ENCODE data around the gene ICE1.
"Not testable (repeated sequence)": the region's sequence is repeated elsewhere in the genome, so short reads cannot be mapped to it uniquely, and the experiment has no call there.

The ICE1 gene

GRCh38 chr5:5487585-5488360 lies 65.3 kb downstream of the ICE1 start:
- DNase-seq = no peak

GRCh38 chr5:5490774-5491347 lies 68.4 kb downstream of the ICE1 start:
- no peak for DNase-seq

GRCh38 chr5:5492087-5492933 lies 69.8 kb downstream of the ICE1 start:
- peak in 4 of 51 donors; percentile 5 to 33 (median 10) for DNase-seq

- DNase-seq = not testable (repeated sequence)
These were observed 70.4 kb downstream of the ICE1 start for GRCh38 chr5:5492934-5493271.

- peak in 37 of 51 donors; percentile 5 to 65 (median 40) for DNase-seq
These were observed 72.3 kb downstream of the ICE1 start for GRCh38 chr5:5494489-5495402.

- DNase-seq = peak in 37 of 51 donors; percentile 3 to 76 (median 40)
These were observed 74.8 kb downstream of the ICE1 start for GRCh38 chr5:5497152-5497788.

- DNase-seq = no peak
These were observed 77.0 kb downstream of the ICE1 start for GRCh38 chr5:5499442-5499841.

- no peak for DNase-seq
These were observed 81.8 kb downstream of the ICE1 start for GRCh38 chr5:5504325-5504724.

GRCh38 chr5:5505815-5506214 lies 83.3 kb downstream of the ICE1 start:
- no peak for DNase-seq

GRCh38 chr5:5508391-5508790 lies 85.9 kb downstream of the ICE1 start:
- no peak for DNase-seq

- no peak for DNase-seq
These were observed 89.5 kb downstream of the ICE1 start for GRCh38 chr5:5511904-5512416.

GRCh38 chr5:5512543-5512942 lies 90.1 kb downstream of the ICE1 start:
- DNase-seq = no peak

- DNase-seq = not testable (repeated sequence)
These were observed 98.1 kb downstream of the ICE1 start for GRCh38 chr5:5520622-5521021.

- DNase-seq = no peak
These were observed 98.6 kb downstream of the ICE1 start for GRCh38 chr5:5521029-5521428.

- DNase-seq = no peak
These were observed 99.0 kb downstream of the ICE1 start for GRCh38 chr5:5521478-5521877.

GRCh38 chr5:5522336-5522735 lies 99.9 kb downstream of the ICE1 start:
- no peak for DNase-seq

GRCh38 chr5:5523066-5523505 lies 100.6 kb downstream of the ICE1 start:
- DNase-seq = no peak

GRCh38 chr5:5524327-5524726 lies 101.8 kb downstream of the ICE1 start:
- DNase-seq = no peak

- DNase-seq = peak in 1 of 51 donors; percentile 18
These were observed 108.9 kb downstream of the ICE1 start for GRCh38 chr5:5531371-5531770.

- DNase-seq = no peak
These were observed 110.0 kb downstream of the ICE1 start for GRCh38 chr5:5532306-5533076.
